ENCODE data around the gene TMEM88.
"Not testable (repeated sequence)": the region's sequence is repeated elsewhere in the genome, so short reads cannot be mapped to it uniquely, and the experiment has no call there.

TMEM88 gene

GRCh38 chr17:7856011-7856810 is 1.3 kb downstream of the TMEM88 start:
- no peak for DNase-seq (ENCODE audit: low spot score)

- DNase-seq (ENCODE audit: low spot score): peak; percentile 100
Observed at GRCh38 chr17:7856811-7857712, 2.2 kb downstream of the TMEM88 start, which contains the start of gene NAA38. Gene NAA38 (minus strand): TSS chr17:7857559. CDS start chr17:7857463, 96 bp downstream.

- peak; percentile 97 for DNase-seq (ENCODE audit: low spot score)
Observed at GRCh38 chr17:7857713-7858521, 3.1 kb downstream of the TMEM88 start, which contains the start of gene CYB5D1. Gene CYB5D1 (plus strand): TSS chr17:7858003. CDS start chr17:7858135, 132 bp downstream.

GRCh38 chr17:7858522-7858810 is 3.6 kb downstream of the TMEM88 start:
- DNase-seq (ENCODE audit: low spot score): peak; percentile 57

GRCh38 chr17:7859028-7859427 is 4.2 kb downstream of the TMEM88 start:
- no peak for DNase-seq (ENCODE audit: low spot score)

- DNase-seq (ENCODE audit: low spot score): peak; percentile 75
Observed at GRCh38 chr17:7862692-7863437, 8.0 kb downstream of the TMEM88 start.

- not testable (repeated sequence) for DNase-seq (ENCODE audit: low spot score)
Observed at GRCh38 chr17:7864384-7864783, 9.5 kb downstream of the TMEM88 start.

- no peak for DNase-seq (ENCODE audit: low spot score)
Observed at GRCh38 chr17:7864995-7865650, 10.3 kb downstream of the TMEM88 start.

- no peak for DNase-seq (ENCODE audit: low spot score)
Observed at GRCh38 chr17:7867881-7868329, 13.0 kb downstream of the TMEM88 start.

GRCh38 chr17:7873051-7873450 is 18.2 kb downstream of the TMEM88 start:
- DNase-seq (ENCODE audit: low spot score): no peak

GRCh38 chr17:7875804-7876370 is 21.0 kb downstream of the TMEM88 start:
- DNase-seq (ENCODE audit: low spot score): no peak

GRCh38 chr17:7878234-7878633 is 23.4 kb downstream of the TMEM88 start:
- no peak for DNase-seq (ENCODE audit: low spot score)

- DNase-seq (ENCODE audit: low spot score): no peak
Observed at GRCh38 chr17:7880076-7880868, 25.4 kb downstream of the TMEM88 start.

- DNase-seq (ENCODE audit: low spot score): peak; percentile 95
Observed at GRCh38 chr17:7881276-7882054, 26.6 kb downstream of the TMEM88 start.

- DNase-seq (ENCODE audit: low spot score): no peak
Observed at GRCh38 chr17:7882068-7882467, 27.2 kb downstream of the TMEM88 start.

GRCh38 chr17:7882629-7883028 is 27.8 kb downstream of the TMEM88 start:
- DNase-seq (ENCODE audit: low spot score): no peak

- no peak for DNase-seq (ENCODE audit: low spot score)
Observed at GRCh38 chr17:7883781-7884386, 29.0 kb downstream of the TMEM88 start.
